Caco-2 (cell line): ENCODE measurements around the gene ERC2. TPM values are rescaled to one million over a fixed set of nuclear protein-coding genes. Genes with fewer than 3 reads are reported as not detected.

Experiments
- BruUV-seq: library from RNA; stranded (reverse); fragments of 400-500 nt; replicated peaks from 2 replicates; lab custom pipeline; 2021; lab: Mats Ljungman, UMichigan
- CTCF ChIA-PET: fragments of 300-600 bp; sonication (Branson Sonifier 250); formaldehyde crosslinking; loops from one replicate; lab custom pipeline; 2022; ENCODE audit warnings: antibody characterized with exemption; lab: Charles Lee
- POLR2A ChIA-PET: fragments of 300-600 bp; sonication (Branson Sonifier 250); formaldehyde crosslinking; loops from one replicate; lab custom pipeline; 2022; ENCODE audit warnings: antibody characterized with exemption; lab: Charles Lee
- DNase-seq, 2 experiments: peaks; one replicate each; pipeline versions ENCODE4 v3.0.0 to v3.0.0-alpha.2; 2020 to 2022
- H3K27me3 ChIP-seq: replicated peaks from 2 replicates; pipeline ENCODE4 v1.6.0; 2011; ENCODE audit warnings: low read length; ENCODE audit not compliant: control insufficient read depth, insufficient read depth
- H3K36me3 ChIP-seq: 2 replicates; pipeline ENCODE4 v1.5.1; 2011; ENCODE audit warnings: low read length; ENCODE audit not compliant: control insufficient read depth, insufficient read depth
- H3K4me1 ChIP-seq: fragments of 250-450 bp; sonication (Bioruptor Pico); 2 replicates; pipeline ENCODE4 v1.5.1; 2020; ENCODE audit warnings: mild to moderate bottlenecking
- H3K4me3 ChIP-seq: 2 replicates; pipeline ENCODE4 v1.5.1; 2011; ENCODE audit warnings: low read depth, mild to moderate bottlenecking, control low read depth, low read length
- H3K9me3 ChIP-seq: fragments of 250-450 bp; sonication (Bioruptor Pico); 2 replicates; pipeline ENCODE4 v1.5.1; 2020; ENCODE audit warnings: mild to moderate bottlenecking, moderate library complexity
- H3K27ac Mint-ChIP-seq: one replicate; pipeline ENCODE4 v1.8.0; 2022; ENCODE audit warnings: mixed read lengths; ENCODE audit not compliant: unreplicated experiment
- H3K27me3 Mint-ChIP-seq: one replicate; pipeline ENCODE4 v1.8.0; 2022; ENCODE audit warnings: mixed read lengths; ENCODE audit not compliant: insufficient read depth, unreplicated experiment
- H3K36me3 Mint-ChIP-seq: one replicate; pipeline ENCODE4 v1.8.0; 2022; ENCODE audit warnings: mild to moderate bottlenecking, mixed read lengths; ENCODE audit not compliant: insufficient read depth, unreplicated experiment
- H3K4me1 Mint-ChIP-seq: one replicate; pipeline ENCODE4 v1.8.0; 2022; ENCODE audit warnings: low read depth, mixed read lengths; ENCODE audit not compliant: unreplicated experiment
- H3K4me3 Mint-ChIP-seq: one replicate; pipeline ENCODE4 v1.8.0; 2022; ENCODE audit warnings: mild to moderate bottlenecking, moderate library complexity, mixed read lengths; ENCODE audit not compliant: unreplicated experiment
- H3K9me3 Mint-ChIP-seq: one replicate; pipeline ENCODE4 v1.8.0; 2022; ENCODE audit warnings: mixed read lengths; ENCODE audit not compliant: unreplicated experiment
- intact Hi-C: fragments of 100-400 bp; cut with micrococcal nuclease; formaldehyde crosslinking; loops from one replicate; pipeline ENCODE4 v1.10.0; 2022; ENCODE audit not compliant: unreplicated experiment
- total RNA-seq: library from RNA; stranded (reverse); gene quantifications from 2 replicates; pipeline ENCODE4 v1.2.3, GENCODE V29; 2022
- TF ChIP-seq, protein P1 (sequence below), 2 experiments: fragments of 200-600 bp in 1 of 2; IDR thresholded peaks; 1 replicate in 1 of 2; 2 replicates in 1 of 2; pipeline versions ENCODE4 v1.5.1 to v1.8.0; 2011 to 2022; ENCODE audit warnings: antibody characterized with exemption in 1 of 2, control low read depth in 1 of 2, inconsistent platforms in 1 of 2, low read depth in 1 of 2, low read length in 1 of 2, mild to moderate bottlenecking in 1 of 2, moderate library complexity in 1 of 2; ENCODE audit not compliant: insufficient read depth in 1 of 2, severe bottlenecking in 1 of 2, unreplicated experiment in 1 of 2

ERC2 gene
- total RNA-seq, 1 experiment from 2014 or later = 0.54 TPM

DNA sequence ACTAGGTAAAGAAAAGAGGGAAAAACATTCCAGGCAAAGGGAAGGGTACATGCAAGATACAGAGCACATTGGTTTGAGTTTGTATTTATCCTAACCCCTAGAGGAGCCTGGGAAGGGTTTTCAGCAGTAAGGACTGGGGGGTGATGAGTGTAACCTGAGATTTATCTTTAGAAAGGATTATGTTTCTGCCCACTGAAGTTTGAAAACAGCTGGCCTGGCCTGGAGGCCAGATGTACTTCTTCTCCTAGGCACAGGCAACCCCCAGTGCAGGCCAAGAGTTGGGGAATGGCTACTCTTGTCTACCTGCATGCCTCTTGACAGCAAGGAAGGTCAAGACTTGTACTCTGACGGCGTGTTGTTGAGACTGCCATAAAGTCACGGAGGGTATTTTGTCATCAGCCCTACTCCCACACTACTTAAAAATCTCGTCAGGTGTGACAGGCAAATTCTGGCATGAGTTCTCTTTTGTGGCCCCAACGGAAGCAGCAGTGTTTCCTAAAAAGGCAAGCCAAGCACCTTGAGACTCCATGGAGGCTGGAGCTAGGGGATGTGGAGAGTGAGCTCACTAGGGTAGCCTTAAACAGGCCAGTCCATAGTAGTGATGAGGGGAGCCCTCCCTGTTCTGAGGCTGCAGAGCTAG, 739.7 kb downstream of the ERC2 start:
- Histone ChIP-seq H3K9me3 (no peaks in the 10 kb centered on the region), H3K4me3 (no peak overlapping the region), H3K36me3 (no peaks in the 10 kb centered on the region), H3K27me3 (no peaks in the 10 kb centered on the region), H3K4me1 (no peaks in the 10 kb centered on the region)
- DNase-seq = no peak
- ChIA-PET CTCF (no interaction called here), POLR2A (no interaction called here)
- H3K36me3 Mint-ChIP-seq = no peaks in the 10 kb centered on the region
- H3K4me3 Mint-ChIP-seq = no peak overlapping the region
- H3K4me1 Mint-ChIP-seq = no peaks in the 10 kb centered on the region
- no peak overlapping the region for H3K27ac Mint-ChIP-seq
- intact Hi-C loops = no loop called here
- H3K9me3 Mint-ChIP-seq = no peaks in the 10 kb centered on the region
- BruUV-seq = no TSS peak
- peaks cover 11% of the 10 kb centered on the region for H3K27me3 Mint-ChIP-seq
- TF ChIP-seq, protein P1, sequence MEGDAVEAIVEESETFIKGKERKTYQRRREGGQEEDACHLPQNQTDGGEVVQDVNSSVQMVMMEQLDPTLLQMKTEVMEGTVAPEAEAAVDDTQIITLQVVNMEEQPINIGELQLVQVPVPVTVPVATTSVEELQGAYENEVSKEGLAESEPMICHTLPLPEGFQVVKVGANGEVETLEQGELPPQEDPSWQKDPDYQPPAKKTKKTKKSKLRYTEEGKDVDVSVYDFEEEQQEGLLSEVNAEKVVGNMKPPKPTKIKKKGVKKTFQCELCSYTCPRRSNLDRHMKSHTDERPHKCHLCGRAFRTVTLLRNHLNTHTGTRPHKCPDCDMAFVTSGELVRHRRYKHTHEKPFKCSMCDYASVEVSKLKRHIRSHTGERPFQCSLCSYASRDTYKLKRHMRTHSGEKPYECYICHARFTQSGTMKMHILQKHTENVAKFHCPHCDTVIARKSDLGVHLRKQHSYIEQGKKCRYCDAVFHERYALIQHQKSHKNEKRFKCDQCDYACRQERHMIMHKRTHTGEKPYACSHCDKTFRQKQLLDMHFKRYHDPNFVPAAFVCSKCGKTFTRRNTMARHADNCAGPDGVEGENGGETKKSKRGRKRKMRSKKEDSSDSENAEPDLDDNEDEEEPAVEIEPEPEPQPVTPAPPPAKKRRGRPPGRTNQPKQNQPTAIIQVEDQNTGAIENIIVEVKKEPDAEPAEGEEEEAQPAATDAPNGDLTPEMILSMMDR (IDR thresholded peaks at IDR 0.05; ENCODE audit: insufficient read depth in 1 of 2, low read depth in 1 of 2, low read length in 1 of 2, severe bottlenecking in 1 of 2, unreplicated experiment in 1 of 2) = no peak

DNA sequence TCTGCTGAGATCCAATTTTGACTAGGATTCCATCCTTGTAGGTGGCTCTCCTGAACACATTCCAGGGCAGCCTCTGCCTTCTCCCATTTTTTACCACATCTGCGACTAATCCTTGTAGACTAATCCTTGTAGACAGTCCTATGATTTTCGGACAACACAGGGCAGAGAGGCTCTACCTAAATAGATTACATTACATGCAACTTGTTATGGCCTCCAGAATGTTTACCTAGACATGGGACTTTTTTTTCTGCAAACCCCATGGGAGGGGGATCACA, 741.8 kb downstream of the ERC2 start:
- CTCF ChIA-PET = no interaction called here
- Histone ChIP-seq H3K4me1 (no peaks in the 10 kb centered on the region), H3K9me3 (no peaks in the 10 kb centered on the region), H3K36me3 (no peaks in the 10 kb centered on the region), H3K27me3 (no peaks in the 10 kb centered on the region), H3K4me3 (no peak overlapping the region)
- POLR2A ChIA-PET = no interaction called here
- H3K4me1 Mint-ChIP-seq = no peaks in the 10 kb centered on the region
- H3K27me3 Mint-ChIP-seq = peaks cover 13% of the 10 kb centered on the region
- H3K4me3 Mint-ChIP-seq = no peak overlapping the region
- H3K36me3 Mint-ChIP-seq = no peaks in the 10 kb centered on the region
- DNase-seq = no peak
- BruUV-seq = no TSS peak
- TF ChIP-seq, protein P1 (IDR thresholded peaks at IDR 0.05; ENCODE audit: insufficient read depth in 1 of 2, low read depth in 1 of 2, low read length in 1 of 2, severe bottlenecking in 1 of 2, unreplicated experiment in 1 of 2) = no peak
- no peaks in the 10 kb centered on the region for H3K9me3 Mint-ChIP-seq
- intact Hi-C loops = no loop called here
- no peak overlapping the region for H3K27ac Mint-ChIP-seq

DNA sequence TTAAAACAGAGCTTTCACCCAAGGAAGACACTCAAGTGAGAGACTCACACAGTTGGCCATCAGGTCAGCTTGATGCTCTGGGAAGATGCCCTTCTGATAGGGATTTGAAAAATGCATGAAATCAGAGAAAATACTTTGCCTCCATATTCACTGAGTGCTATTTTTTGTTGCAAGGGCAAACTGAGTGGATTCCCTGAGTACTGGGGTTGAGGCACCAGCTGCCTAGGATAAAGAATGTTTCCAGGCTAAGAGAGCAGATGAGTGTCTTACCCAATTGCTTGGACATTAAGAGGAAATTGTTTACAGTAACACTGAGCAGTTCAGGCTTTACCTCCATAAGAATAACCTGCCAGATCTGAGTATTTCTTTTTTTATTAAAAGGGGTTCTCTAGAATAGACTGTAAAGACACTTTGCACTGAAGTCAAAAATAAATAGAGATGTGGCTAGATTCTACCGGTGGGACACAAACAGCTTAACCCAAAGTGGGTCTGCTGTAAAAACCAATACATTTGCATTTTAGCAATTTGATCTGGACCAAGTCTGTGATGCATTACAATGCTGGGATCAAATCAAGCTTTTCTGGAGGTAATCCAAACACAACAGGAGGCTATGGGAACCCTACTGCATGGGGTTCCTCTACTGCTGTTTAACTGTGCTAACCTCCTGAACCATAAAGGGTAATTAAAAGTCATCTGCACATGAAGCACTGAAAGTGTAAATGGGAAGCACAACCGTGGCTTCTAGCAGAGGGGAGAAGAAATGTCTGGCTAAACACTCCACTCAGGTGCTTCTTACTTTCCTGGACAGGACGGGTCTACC, 742.4 kb downstream of the ERC2 start:
- POLR2A ChIA-PET = no interaction called here
- H3K4me3 ChIP-seq = no peak overlapping the region
- no peak for DNase-seq
- no peaks in the 10 kb centered on the region for H3K36me3 ChIP-seq
- no peak overlapping the region for H3K4me3 Mint-ChIP-seq
- no peaks in the 10 kb centered on the region for H3K27me3 ChIP-seq
- H3K9me3 ChIP-seq = no peaks in the 10 kb centered on the region
- CTCF ChIA-PET = no interaction called here
- TF ChIP-seq, protein P1 (IDR thresholded peaks at IDR 0.05; ENCODE audit: insufficient read depth in 1 of 2, low read depth in 1 of 2, low read length in 1 of 2, severe bottlenecking in 1 of 2, unreplicated experiment in 1 of 2) = no peak
- intact Hi-C loops = no loop called here
- no peak overlapping the region for H3K27ac Mint-ChIP-seq
- peaks cover 13% of the 10 kb centered on the region for H3K27me3 Mint-ChIP-seq
- H3K4me1 ChIP-seq = no peaks in the 10 kb centered on the region
- BruUV-seq = no TSS peak
- H3K4me1 Mint-ChIP-seq = no peaks in the 10 kb centered on the region
- H3K9me3 Mint-ChIP-seq = no peaks in the 10 kb centered on the region
- H3K36me3 Mint-ChIP-seq = no peaks in the 10 kb centered on the region
